ENCODE results near the gene NT5DC2.

NT5DC2 gene

DNA sequence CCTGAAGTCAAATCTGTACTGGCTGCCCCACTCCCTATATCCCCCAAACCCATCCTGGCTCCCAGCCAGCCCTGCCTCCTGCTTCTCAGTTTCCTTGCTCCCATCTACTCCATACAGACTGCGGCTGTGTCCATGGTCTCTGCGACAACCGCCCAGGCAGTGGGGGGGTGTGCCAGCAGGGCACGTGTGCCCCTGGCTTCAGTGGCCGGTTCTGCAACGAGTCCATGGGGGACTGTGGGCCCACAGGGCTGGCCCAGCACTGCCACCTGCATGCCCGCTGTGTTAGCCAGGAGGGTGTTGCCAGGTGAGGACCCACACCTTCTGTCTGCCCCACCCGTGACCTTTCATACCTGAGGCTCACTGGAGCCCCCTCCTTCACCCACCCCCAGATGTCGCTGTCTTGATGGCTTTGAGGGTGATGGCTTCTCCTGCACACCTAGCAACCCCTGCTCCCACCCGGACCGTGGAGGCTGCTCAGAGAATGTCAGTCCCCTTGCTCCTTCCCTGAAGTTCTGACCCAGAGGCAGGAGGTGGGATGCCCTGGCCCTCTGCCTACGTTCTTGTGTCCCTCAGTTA lies 23.8 kb downstream of the NT5DC2 start:
- no peak for ATAC-seq

GRCh38 chr3:52507359-52507758 lies 26.3 kb downstream of the NT5DC2 start:
- no peak for ATAC-seq

DNA sequence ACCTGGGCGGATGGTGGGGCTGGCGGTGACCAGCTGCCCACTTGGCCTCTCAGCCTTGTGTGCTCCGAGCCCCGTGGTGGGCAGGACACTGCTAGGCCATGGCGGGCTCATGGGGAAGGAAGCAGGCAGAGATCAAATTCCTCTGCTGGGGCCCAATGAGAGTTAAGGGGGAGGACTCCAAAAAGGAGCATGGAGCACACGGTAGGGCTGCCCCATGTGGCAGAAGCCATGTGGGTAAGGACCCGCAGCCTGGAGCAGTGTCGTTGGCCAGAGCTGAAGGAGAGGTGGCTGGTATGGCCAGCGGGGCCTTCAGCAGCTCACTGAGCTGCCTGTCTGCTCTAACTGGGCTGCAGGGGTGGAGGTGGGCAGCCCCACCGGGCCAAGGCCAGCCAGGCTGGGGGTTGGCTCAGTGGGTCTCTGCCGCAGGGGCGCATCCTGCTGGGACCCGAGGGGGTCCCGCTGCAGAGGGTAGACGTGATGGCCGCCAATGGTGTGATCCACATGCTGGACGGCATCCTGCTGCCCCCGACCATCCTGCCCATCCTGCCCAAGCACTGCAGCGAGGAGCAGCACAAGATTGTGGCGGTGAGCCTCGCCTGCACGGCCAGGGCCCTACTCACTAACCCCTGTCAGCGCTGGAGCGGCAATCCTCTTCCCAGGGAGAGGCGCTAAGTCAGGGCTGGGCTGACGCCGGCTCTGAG lies 27.2 kb downstream of the NT5DC2 start:
- no peak for ATAC-seq

DNA sequence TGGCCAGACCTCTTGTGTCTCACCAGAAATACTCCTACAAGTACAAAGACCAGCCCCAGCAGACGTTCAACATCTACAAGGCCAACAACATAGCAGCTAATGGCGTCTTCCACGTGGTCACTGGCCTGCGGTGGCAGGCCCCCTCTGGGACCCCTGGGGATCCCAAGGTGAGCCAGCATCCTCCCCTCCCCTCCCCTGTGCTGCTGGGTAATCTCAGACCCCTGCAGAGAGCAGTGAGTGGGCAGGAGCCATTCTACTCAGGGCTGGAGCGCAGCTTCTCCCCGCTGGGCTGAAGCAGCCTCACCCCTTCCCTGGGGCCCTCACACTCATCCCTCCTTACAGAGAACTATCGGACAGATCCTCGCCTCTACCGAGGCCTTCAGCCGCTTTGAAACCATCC lies 28.7 kb downstream of the NT5DC2 start:
- no peak for ATAC-seq

DNA sequence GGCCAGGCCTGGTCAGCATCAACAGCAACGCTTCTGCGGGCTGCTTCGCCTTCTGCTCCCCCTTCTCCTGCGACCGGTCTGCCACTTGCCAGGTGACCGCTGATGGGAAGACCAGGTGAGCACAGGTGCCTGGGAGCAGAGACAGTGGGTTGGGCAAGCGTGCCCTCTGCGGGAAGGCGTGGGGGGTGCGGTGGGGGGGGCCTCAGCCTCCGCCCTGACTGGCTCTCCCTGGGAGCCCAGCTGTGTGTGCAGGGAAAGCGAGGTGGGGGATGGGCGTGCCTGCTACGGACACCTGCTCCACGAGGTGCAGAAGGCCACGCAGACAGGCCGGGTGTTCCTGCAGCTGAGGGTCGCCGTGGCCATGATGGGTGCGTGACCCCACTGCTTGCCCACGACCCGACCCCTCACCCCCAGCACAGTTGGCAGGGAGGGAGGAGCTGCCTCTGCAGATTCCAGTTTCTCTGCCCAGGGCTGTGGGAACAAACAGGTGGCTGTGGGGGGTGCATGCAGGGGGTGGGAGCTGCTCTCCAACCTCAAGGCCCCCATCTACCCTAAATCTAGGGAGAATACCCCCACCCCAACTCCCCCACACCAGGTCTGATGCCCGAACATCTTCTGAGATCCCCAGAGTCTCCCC lies 29.8 kb downstream of the NT5DC2 start:
- ATAC-seq: no peak

GRCh38 chr3:52502808-52503350 lies 30.8 kb downstream of the NT5DC2 start:
- no peak for ATAC-seq

DNA sequence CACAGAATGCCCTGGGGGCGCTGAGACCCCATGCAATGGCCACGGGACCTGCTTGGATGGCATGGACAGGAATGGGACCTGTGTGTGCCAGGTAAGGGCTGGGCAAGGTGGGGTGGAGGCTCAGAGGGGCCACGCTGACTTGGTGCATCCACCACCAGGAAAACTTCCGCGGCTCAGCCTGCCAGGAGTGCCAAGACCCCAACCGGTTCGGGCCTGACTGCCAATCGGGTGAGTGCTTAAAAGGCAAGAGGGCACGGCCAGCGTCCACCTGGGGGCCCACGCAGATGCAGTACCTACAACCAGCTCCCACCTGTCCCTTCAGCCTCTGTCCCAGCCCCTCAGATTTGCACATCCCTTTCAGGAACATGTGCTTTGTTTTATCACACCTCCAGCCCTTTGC lies 31.7 kb downstream of the NT5DC2 start:
- no peak for ATAC-seq

- ATAC-seq: no peak
These were observed 32.6 kb downstream of the NT5DC2 start for GRCh38 chr3:52501046-52501445.

GRCh38 chr3:52498137-52499054 lies 35.3 kb downstream of the NT5DC2 start:
- no peak for ATAC-seq

- no peak for ATAC-seq
These were observed 37.7 kb downstream of the NT5DC2 start for GRCh38 chr3:52495777-52496602.

DNA sequence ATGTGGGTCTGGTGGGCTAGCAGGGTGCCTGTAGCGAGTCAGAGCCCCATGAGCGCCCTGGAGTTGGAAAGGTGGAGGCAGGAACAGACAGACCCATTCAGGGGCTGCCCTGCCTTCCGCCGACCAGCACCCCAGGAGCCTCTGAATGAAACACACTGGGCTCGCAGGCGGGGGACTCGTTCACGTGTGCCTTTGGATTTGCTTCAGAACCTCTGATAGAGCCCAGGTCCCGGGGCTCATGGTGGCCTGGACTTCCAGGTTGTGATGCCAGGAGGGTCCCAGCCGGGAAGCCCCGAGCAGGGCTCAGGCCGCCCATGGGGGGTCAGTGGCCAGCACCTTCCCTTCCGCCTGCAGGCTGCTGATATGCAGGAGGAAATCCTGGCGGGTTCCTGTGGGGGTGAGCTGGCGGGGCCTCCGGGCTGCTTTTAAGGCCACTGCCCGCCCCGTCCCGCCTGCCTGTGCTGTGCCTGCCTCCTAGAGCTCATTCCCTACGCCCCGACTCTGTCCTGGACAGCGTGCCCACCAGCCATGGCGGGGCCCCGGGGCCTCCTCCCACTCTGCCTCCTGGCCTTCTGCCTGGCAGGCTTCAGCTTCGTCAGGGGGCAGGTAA lies 38.7 kb downstream of the NT5DC2 start, which contains the start of gene STAB1:
Gene STAB1 (plus strand): TSS at position 453 of the 610 bp plus-strand sequence. CDS start 76 bp downstream, at position 529.
- no peak for ATAC-seq

DNA sequence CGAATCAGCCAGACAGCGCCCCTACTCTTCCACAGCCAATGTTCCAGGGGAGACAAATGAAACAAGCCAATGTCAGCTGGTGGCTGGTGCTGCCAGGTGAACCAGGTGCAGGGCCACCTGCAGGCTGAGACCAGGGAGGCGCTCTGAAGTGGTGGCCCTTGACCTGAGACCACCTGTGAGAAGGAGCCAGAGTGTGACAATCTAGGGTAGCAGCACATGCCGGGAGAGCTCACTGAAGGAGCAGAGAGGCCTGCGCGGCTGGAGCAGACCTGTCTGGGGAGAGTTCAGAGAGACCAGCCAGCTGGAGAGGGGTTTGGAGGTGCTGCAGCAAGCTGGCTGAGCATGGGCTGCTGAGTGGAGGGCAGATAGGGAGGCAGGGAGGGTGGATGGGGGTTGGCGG lies 39.2 kb downstream of the NT5DC2 start:
- no peak for ATAC-seq

GRCh38 chr3:52493232-52494017 lies 40.2 kb downstream of the NT5DC2 start:
- ATAC-seq: no peak

DNA sequence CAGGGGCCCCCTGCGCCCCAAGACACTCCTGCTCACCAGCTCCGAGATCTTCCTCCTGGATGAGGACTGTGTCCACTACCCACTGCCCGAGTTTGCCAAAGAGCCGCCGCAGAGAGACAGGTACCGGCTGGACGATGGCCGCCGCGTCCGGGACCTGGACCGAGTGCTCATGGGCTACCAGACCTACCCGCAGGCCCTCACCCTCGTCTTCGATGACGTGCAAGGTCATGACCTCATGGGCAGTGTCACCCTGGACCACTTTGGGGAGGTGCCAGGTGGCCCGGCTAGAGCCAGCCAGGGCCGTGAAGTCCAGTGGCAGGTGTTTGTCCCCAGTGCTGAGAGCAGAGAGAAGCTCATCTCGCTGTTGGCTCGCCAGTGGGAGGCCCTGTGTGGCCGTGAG lies 41.6 kb downstream of the NT5DC2 start:
- ATAC-seq: no peak

- ATAC-seq: no peak
These were observed 42.6 kb downstream of the NT5DC2 start for GRCh38 chr3:52490939-52491526.

GRCh38 chr3:52490035-52490938 lies 43.4 kb downstream of the NT5DC2 start:
- ATAC-seq: no peak

DNA sequence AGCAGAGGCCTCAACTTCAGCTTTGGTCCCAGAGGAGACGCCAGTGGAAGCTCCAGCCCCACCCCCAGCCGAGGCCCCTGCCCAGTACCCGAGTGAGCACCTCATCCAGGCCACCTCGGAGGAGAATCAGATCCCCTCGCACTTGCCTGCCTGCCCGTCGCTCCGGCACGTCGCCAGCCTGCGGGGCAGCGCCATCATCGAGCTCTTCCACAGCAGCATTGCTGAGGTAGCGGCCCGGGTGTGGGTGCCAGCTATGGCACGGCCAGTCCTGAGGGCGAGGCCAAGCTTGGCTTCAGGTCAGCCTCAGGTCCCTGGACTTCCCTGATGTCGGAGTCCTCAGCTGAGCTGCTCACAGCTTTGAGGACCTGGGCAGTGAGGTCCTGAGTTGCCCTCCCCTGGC lies 44.2 kb downstream of the NT5DC2 start:
- ATAC-seq: no peak

DNA sequence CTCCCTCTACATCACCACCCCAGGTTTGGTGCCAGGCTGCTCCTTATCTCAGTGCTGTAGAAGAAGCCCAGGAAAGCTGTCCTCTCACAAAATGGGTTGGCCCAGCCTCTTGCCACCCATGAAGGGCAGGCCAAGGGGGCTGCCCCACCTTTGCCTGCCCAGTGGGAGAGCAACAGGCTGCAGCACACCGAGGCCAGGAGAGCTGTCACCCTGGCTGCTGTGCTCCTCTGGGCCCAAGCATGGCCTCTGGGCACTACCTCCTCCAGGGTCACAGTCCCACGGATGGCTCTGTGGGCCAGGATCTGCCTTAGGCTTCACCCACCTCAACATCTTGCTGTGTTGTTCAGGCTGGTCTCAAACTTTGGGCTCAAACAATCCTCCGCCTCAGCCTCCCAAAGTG lies 44.9 kb downstream of the NT5DC2 start:
- no peak for ATAC-seq

Measured in activated CD4-positive, CD25-positive, alpha-beta regulatory T cell treated with anti-CD3 and anti-CD28 coated beads, Interleukin-2, amount 50 U/mL, for 24 hours (primary cell).